Panc1 (cell line): ENCODE results near the gene CSH1. TPM values are rescaled to one million over a fixed set of nuclear protein-coding genes. Genes with fewer than 3 reads are reported as not detected.
"Not testable (repeated sequence)": the region's sequence is repeated elsewhere in the genome, so short reads cannot be mapped to it uniquely, and the experiment has no call there.

Experiments
- ATAC-seq: fragments of 200-7000 bp; cut with Tn5 transposase; 2 replicates; pipeline ENCODE4 v1.9.1; 2020; ENCODE audit warnings: mild to moderate bottlenecking, moderate library complexity
- BruUV-seq: library from RNA; stranded (reverse); fragments of 400-500 nt; replicated peaks from 2 replicates; lab custom pipeline; 2021; lab: Mats Ljungman, UMichigan
- CTCF ChIA-PET: fragments of 300-600 bp; sonication (Branson Sonifier 250); formaldehyde crosslinking; loops from one replicate; lab custom pipeline; 2022; ENCODE audit warnings: antibody characterized with exemption; lab: Charles Lee
- POLR2A ChIA-PET: fragments of 300-600 bp; sonication (Branson Sonifier 250); formaldehyde crosslinking; loops from one replicate; lab custom pipeline; 2022; ENCODE audit warnings: antibody characterized with exemption; lab: Charles Lee
- DNase-seq: peaks from one replicate; pipeline ENCODE4 v3.0.0-alpha.2; 2010; ENCODE audit warnings: low read depth, low spot score
- H3K27ac ChIP-seq: 2 replicates; pipeline ENCODE4 v1.5.1; 2011; ENCODE audit warnings: mild to moderate bottlenecking, low read length, inconsistent platforms
- H3K27me3 ChIP-seq: fragments of 200-500 bp; sonication (Bioruptor generic); 2 replicates; pipeline ENCODE4 v1.6.0; 2014; ENCODE audit warnings: low read length, inconsistent platforms; ENCODE audit not compliant: control insufficient read depth, insufficient read depth
- H3K36me3 ChIP-seq: fragments of 200-500 bp; sonication (Bioruptor generic); 2 replicates; pipeline ENCODE4 v1.5.1; 2014; ENCODE audit warnings: inconsistent platforms, mild to moderate bottlenecking, low read length, moderate library complexity; ENCODE audit not compliant: control insufficient read depth, insufficient read depth
- H3K4me1 ChIP-seq: 2 replicates; pipeline ENCODE4 v1.5.1; 2011; ENCODE audit warnings: inconsistent platforms, mild to moderate bottlenecking, low read length, moderate library complexity; ENCODE audit not compliant: control insufficient read depth, insufficient read depth
- H3K4me3 ChIP-seq, 2 experiments: 2 replicates each; pipeline ENCODE4 v1.5.1; 2011 to 2012; ENCODE audit warnings: low read depth in 2 of 2, low read length in 2 of 2, mild to moderate bottlenecking in 2 of 2, inconsistent platforms in 1 of 2, moderate library complexity in 1 of 2
- H3K9me3 ChIP-seq: fragments of 200-500 bp; sonication (Bioruptor generic); 2 replicates; pipeline ENCODE4 v1.5.1; 2014; ENCODE audit warnings: low read depth, mild to moderate bottlenecking, inconsistent platforms, low read length, moderate library complexity; ENCODE audit not compliant: control insufficient read depth, insufficient read depth
- in situ Hi-C: cut with HindIII; loops from 2 replicates; pipeline ENCODE4 v1.10.0; 2016; ENCODE audit warnings: low sequenced_read_pairs, low pct_unique_long_range_greater_than_20kb
- intact Hi-C: fragments of 100-400 bp; cut with micrococcal nuclease; formaldehyde crosslinking; loops from one replicate; pipeline ENCODE4 v1.10.0; 2022; ENCODE audit not compliant: unreplicated experiment
- total RNA-seq: library from RNA; stranded (reverse); gene quantifications from one replicate; pipeline ENCODE4 v1.2.1, GENCODE V29; 2021; ENCODE audit not compliant: unreplicated experiment
- TF ChIP-seq, protein P1 (sequence below): fragments of 450-650 bp; IDR thresholded peaks from 2 replicates; pipeline ENCODE4 v1.5.1; 2017; ENCODE audit warnings: mild to moderate bottlenecking

CSH1 gene
- total RNA-seq, 1 experiment from 2014 or later, result not detected

DNA sequence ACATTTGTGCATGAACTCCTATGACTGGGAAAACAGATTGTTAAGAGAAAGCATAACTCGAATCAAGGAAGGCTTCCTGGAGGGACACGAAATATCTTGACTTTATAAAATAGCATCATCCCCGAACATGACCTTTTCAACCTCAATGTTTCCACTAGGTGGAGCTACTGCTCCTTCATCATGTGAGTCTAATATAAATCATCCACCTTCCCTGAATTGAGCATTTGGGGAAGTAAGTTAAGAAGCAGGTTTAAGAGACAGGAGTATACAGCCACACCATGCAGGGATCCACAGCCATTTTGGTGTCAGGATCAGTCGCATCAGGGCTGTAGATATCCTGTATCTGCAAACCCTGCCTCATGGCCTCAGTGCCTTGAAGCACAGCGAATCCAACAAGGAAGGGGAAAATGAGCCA is 7.4 kb upstream of the CSH1 start:
- H3K9me3 ChIP-seq, H3K4me3 ChIP-seq, DNase-seq, H3K27me3 ChIP-seq, intact Hi-C loops, H3K4me1 ChIP-seq, BruUV-seq, H3K27ac ChIP-seq, in situ Hi-C loops, H3K36me3 ChIP-seq: not testable (repeated sequence)
- ChIA-PET POLR2A (interaction anchor here (0.6 kb wide), 1 partner anchor 376 kb away, joined by 3 read pairs; no protein-coding TSS in a partner anchor), CTCF (interaction anchor here (0.6 to 0.7 kb wide), 2 partner anchors 60 to 328 kb away, joined by 3 read pairs; no protein-coding TSS in a partner anchor)
- TF ChIP-seq, protein P1, sequence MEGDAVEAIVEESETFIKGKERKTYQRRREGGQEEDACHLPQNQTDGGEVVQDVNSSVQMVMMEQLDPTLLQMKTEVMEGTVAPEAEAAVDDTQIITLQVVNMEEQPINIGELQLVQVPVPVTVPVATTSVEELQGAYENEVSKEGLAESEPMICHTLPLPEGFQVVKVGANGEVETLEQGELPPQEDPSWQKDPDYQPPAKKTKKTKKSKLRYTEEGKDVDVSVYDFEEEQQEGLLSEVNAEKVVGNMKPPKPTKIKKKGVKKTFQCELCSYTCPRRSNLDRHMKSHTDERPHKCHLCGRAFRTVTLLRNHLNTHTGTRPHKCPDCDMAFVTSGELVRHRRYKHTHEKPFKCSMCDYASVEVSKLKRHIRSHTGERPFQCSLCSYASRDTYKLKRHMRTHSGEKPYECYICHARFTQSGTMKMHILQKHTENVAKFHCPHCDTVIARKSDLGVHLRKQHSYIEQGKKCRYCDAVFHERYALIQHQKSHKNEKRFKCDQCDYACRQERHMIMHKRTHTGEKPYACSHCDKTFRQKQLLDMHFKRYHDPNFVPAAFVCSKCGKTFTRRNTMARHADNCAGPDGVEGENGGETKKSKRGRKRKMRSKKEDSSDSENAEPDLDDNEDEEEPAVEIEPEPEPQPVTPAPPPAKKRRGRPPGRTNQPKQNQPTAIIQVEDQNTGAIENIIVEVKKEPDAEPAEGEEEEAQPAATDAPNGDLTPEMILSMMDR, result peak; percentile 62
- peak; percentile 69; the same call in 1 of the 2 replicates for ATAC-seq

DNA sequence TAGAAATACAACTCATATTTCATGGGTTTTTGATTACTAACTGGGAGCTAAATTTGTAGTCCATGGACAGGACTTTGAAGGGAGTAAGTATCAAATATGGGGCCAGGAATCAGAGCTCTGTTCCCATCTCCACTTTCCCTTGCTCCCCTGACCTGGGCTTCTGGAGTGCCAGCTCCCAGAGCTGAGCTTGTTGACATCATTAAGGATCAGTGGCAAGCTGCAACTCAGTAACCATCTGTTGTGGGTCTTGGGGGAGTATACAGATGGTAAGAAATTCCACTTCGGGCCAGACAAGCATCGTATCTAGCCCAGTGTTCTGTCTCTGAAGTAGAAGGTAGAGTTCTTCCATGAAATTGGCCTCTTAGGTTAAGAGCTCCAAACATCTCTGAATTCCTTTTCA is 5.6 kb upstream of the CSH1 start:
- in situ Hi-C loops, H3K4me3 ChIP-seq, H3K27me3 ChIP-seq, H3K36me3 ChIP-seq, intact Hi-C loops, H3K9me3 ChIP-seq, DNase-seq, BruUV-seq, H3K4me1 ChIP-seq, ATAC-seq, H3K27ac ChIP-seq: not testable (repeated sequence)
- ChIA-PET POLR2A (interaction anchor here (0.6 kb wide), 1 partner anchor 60 kb away, joined by 3 read pairs; no protein-coding TSS in a partner anchor), CTCF (interaction anchor here (0.7 to 2.0 kb wide), 2 partner anchors 210 to 232 kb away, joined by 4 read pairs; no protein-coding TSS in a partner anchor)

DNA sequence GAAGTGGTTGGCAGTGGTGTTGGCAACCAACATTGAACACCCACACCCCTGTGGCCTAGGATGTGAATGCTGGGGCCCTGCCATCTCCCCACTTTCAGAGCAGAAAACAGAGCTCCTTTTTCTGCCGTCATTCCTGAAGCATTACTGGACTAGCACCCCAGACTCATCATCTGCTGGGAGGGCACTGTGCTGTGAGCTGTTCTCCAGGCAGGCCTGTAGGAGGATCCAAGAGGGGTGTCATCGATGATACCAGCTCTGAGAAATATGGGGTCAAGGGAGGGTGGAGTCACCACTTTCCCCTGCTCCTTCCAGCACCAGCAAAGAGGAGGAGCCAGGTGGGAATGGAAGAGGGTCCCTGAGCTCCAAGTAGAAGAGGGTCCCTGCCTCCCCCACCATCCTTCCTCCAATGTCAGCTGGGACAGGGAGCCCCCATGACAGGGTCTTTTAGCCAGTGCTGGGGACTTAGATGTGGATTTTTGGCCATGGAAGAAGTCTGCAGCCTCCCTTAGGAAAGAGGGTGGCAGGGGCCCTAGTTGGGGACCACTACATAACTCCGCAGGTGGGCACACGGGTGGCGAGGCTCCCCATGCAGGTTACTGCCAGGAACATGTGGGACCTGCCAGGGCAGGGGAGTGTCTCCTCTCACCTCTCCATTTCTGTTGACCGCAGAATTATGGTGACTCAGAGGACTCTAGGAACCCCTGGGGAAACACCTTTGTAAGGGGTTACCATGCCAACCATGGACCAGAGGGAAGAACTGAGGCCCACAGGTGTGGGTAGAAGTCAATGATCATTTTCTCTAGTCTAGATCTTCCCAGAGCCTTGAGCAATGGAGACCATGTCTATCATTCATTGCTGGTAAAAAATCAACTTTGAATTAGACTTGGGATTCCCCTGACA is 2.8 kb upstream of the CSH1 start:
- H3K4me1 ChIP-seq, H3K36me3 ChIP-seq, intact Hi-C loops, ATAC-seq, H3K9me3 ChIP-seq, BruUV-seq, H3K27me3 ChIP-seq, H3K27ac ChIP-seq, DNase-seq, H3K4me3 ChIP-seq, in situ Hi-C loops, POLR2A ChIA-PET, CTCF ChIA-PET: not testable (repeated sequence)

DNA sequence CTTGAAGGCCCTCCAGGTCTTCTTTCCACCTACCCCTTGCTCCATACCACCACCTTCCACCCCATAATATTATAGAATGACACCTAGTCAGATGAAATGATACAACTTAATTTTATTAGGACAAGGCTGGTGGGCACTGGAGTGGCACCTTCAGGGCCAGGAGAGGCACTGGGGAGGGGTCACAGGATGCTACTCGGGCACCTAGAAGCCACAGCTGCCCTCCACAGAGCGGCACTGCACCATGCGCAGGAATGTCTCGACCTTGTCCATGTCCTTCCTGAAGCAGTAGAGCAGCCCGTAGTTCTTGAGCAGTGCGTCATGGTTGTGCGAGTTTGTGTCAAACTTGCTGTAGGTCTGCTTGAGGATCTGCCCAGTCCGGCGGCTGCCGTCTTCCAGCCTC is 1.6 kb downstream of the CSH1 start:
- ATAC-seq, intact Hi-C loops, H3K4me3 ChIP-seq, CTCF ChIA-PET, H3K36me3 ChIP-seq, H3K27ac ChIP-seq, H3K27me3 ChIP-seq, POLR2A ChIA-PET, DNase-seq, H3K4me1 ChIP-seq, BruUV-seq, in situ Hi-C loops, H3K9me3 ChIP-seq: not testable (repeated sequence)

DNA sequence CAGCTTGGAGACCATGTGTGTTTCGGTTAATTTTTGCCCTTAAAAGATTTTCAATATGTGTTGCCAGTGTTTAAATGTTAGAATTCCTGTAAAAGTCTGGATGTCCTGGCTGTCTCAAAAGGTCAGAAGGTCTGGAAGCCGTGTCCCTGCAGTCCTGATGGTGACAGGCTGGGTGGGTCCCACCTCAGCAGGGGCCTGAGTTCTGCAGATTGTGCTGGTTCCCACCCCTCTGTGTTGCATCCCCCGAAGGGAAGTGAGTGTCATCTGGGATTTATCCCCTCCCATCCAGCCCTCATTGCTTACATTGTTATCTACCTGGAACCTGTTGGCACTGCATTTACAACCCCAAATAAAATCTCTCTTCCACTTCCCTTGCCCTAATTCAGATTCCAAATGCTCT is 2.4 kb downstream of the CSH1 start:
- ATAC-seq, H3K9me3 ChIP-seq, POLR2A ChIA-PET, intact Hi-C loops, H3K27ac ChIP-seq, H3K4me1 ChIP-seq, DNase-seq, in situ Hi-C loops, BruUV-seq, H3K4me3 ChIP-seq, H3K27me3 ChIP-seq, H3K36me3 ChIP-seq: not testable (repeated sequence)
- CTCF ChIA-PET, result interaction anchor here (0.6 kb wide), 1 partner anchor 12 kb away, joined by 4 read pairs; the partner anchor contains the start of gene GH2
